ENCODE measurements around the gene MRRF. TPM values are rescaled to one million over a fixed set of nuclear protein-coding genes. Genes with fewer than 3 reads are reported as not detected.
"Not testable (repeated sequence)": the region's sequence is repeated elsewhere in the genome, so short reads cannot be mapped to it uniquely, and the experiment has no call there.

Gene MRRF
- total RNA-seq, 1 donor from 2014 or later = 61.5 TPM

GRCh38 chr9:122276096-122276495 is 11.4 kb downstream of the MRRF start:
- no peak for DNase-seq (ENCODE audit: low spot score)

DNA sequence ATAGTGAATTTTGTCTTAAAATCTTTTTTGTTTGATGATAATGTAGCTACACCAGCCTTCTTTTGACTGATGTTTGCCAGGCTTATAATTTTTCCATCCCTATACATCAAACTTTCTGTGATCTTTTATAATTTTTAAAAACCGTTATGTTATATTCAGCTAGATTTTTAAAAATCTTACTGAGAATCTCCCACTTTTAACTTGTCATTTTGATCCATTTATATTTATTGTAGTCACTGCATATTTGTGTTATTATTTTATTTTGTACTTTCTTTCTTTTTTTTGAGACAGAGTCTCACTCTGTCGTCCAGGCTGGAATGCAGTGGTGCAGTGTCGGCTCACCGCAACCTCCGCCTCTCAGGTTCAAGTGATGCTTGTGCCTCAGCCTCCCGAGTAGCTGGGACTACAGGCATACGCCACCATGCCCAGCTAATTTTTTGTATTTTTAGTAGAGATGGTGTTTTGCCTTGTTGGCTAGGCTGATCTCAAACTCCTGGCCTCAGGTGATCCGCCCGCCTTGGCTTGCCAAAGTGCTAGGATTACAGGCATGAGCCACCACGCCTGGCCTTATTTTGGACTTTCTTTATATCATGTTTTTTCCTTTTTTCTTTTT is 12.7 kb downstream of the MRRF start:
- DNase-seq (ENCODE audit: low spot score) = no peak

GRCh38 chr9:122281368-122281767 is 16.7 kb downstream of the MRRF start:
- DNase-seq (ENCODE audit: low spot score) = no peak

GRCh38 chr9:122286764-122287163 is 22.1 kb downstream of the MRRF start:
- no peak for DNase-seq (ENCODE audit: low spot score)

DNA sequence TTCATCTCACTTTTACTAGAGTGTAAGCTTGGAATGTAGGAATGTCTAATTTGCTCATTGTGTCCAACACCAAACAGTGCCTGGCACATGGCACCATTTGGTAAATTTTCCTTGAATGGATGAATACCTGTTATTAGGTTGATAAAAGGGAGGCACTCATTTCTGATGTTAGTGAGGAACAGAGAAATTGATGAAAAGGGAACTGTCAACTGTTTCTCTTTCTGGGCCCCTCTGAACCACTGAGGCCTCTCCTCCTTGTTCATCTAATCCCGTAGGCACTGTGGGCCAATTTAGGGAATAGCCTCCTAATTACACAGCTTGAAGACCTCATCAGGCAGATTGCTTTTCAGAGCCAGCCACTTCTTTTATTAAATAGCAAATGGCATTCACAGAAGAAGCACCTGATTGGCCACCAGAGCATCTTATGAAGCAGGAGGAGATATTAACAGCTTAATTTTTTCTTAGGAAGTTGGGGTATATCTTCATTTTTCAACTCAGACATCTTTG is 22.6 kb downstream of the MRRF start:
- no peak for DNase-seq (ENCODE audit: low spot score)

GRCh38 chr9:122291458-122291857 is 26.8 kb downstream of the MRRF start:
- DNase-seq (ENCODE audit: low spot score) = no peak

GRCh38 chr9:122294531-122294930 is 29.8 kb downstream of the MRRF start:
- no peak for DNase-seq (ENCODE audit: low spot score)

DNA sequence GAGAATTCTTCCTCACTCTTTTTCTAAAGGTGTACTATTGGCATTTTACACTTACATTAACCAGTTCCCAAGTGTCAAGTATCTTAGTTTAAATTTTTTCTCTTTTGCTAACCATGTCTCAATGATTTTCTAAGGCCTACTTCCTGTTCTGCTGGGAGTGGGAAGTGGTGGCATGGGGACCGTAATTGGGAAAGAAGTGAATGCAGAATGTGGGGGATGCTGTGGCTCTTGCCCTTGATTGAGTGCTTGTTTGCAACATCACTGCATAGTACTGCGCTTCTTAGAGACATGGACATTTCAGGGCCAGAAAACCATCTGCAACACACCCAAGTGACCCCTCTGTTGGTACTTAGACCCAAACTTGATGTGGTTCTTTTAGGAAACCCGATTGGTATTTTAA is 32.8 kb downstream of the MRRF start:
- DNase-seq (ENCODE audit: low spot score) = no peak

GRCh38 chr9:122302237-122303093 is 37.8 kb downstream of the MRRF start:
- no peak for DNase-seq (ENCODE audit: low spot score)

DNA sequence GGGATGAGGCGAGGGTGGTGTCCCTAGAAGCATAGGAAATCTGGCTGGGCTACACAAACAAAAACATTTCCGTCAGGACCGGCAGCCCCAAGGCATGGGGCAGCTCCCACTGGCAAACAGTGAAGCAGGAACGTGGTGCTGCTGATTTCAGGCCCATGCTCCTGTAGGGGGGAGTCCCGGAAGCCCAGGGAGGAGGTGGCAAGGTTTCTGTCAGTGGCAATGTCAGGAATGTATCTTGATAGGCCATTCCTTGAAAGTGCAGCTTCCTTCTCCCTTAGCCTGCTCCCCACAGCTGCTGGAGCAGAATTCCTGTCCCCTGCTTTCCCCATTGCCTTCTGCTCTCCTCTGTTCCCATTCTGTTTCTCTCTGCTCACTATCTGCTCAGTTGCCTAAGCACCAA is 42.4 kb downstream of the MRRF start:
- no peak for DNase-seq (ENCODE audit: low spot score)

DNA sequence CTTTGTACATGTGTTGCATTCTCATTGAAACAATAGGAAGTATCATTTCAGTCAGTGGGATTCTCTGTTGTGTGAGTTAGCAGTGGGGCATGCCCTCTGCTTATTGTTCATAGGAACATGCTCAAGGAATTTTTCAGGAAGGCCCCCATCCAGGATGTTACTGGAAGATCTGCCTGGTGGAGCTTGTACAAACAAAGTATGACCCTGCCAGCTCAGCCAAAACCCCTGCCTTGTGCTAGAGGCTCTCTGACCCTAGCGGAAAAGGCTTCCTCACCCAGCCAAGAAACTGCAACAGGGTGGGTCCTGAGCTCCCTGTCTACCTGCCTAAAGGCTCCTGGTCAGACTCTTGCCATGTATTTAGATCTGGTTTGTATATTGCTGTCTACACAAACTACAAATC is 43.2 kb downstream of the MRRF start:
- DNase-seq (ENCODE audit: low spot score) = no peak

- DNase-seq (ENCODE audit: low spot score) = no peak
Measured at GRCh38 chr9:122309861-122310260, 45.2 kb downstream of the MRRF start.

DNA sequence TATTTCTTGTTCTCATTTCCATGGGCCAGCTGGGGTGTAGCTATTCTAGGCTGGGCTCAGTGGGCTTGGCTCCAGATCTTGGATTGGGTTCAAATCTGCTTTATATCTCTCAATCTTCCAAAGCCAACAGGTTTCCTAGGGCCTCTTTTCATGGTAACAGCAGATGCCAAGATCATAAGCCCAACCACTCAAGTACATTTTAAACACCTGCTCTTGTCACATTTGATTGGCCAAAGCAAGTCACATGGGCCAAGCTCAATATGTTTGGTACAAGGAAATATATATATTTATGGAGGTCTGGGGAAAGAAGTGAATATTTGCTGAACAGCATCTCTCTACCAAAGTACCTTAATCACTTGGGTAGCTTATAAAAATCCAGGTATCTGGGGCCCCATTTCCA is 49.5 kb downstream of the MRRF start:
- no peak for DNase-seq (ENCODE audit: low spot score)

GRCh38 chr9:122315534-122315933 is 50.9 kb downstream of the MRRF start:
- DNase-seq (ENCODE audit: low spot score) = no peak

- no peak for DNase-seq (ENCODE audit: low spot score)
Measured at GRCh38 chr9:122318284-122318683, 53.6 kb downstream of the MRRF start.

DNA sequence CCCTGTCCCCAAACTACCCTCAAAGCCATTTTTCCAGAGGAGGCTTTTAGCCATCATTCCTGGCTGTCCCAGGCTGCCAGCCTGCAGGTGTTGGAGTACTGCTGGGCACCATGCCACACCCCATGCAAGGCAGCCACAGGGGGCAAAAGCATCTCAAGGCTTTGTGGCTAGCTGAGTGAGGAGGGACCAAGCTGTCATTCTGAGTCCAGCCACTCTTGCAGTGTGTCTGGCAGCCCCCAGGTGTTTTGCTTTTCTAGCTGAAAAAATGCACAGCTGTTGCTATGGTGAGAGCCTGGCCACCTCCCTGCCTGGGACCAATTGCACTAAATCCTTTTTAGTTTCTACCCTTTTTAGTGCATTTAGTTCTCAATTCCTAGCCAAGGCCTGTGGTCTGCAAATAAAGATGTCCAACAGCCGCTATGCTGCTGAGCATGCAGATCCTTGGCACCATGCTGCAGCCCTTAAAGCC is 55.8 kb downstream of the MRRF start:
- no peak for DNase-seq (ENCODE audit: low spot score)

GRCh38 chr9:122322553-122322952 is 57.9 kb downstream of the MRRF start:
- DNase-seq (ENCODE audit: low spot score) = no peak

DNA sequence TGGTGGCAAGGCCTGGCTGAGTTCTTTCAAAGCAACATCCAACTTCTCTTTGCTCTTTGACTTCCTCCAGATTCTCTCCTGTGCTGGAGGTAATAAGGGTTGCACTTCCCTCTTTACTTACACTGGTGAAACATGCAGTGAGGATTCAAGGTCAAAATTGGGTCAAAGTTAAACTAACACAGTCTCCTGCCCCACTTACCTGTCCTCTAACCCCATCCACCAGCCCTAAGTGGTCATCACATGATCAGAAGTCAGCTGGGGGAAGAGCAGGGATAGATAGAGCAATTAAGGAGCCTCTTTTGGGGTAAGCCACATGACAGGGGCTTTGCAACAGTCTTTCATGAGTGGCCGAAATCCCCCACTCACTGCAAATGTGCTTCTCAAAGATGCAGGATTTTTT is 60.0 kb downstream of the MRRF start:
- DNase-seq (ENCODE audit: low spot score) = not testable (repeated sequence)

DNA sequence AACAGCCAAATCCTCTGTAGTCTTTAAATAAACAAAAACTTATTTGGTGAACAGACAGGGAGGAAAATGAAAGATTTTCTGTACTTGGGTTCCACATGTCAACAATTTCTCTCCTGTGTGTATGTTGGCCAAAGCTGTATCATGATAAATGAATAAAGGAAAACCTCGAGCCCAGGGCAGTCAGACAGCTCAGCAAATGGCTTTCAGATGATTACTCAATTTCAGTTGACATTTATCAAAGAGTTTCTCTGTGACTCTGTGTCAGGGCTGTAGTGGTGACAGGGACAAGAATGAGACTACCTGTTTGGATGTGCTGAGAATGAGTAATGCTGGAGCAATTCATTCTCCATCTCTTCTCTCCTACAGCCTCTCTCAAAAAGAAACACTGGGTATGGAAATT is 60.4 kb downstream of the MRRF start:
- DNase-seq (ENCODE audit: low spot score) = no peak

DNA sequence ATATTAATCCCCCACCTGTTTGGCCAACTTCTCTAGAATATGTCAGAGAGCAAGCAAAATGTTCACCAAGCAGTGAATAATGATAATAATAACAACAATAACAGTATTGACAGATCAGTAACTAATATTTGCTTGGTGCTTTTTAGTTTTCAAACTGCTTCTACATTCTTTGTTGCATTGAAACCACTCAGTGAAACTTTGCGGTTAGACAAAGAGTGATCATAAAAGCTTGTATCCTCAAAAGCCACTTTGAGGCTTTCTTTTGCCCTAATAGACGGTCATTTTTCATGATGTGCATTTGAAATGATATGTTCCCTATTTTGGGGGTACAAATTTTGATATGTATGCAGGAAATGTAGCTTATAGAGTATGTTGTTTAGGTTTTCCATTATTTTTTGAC is 62.5 kb downstream of the MRRF start:
- no peak for DNase-seq (ENCODE audit: low spot score)

- DNase-seq (ENCODE audit: low spot score) = no peak
Measured at GRCh38 chr9:122329597-122329996, 64.9 kb downstream of the MRRF start.

DNA sequence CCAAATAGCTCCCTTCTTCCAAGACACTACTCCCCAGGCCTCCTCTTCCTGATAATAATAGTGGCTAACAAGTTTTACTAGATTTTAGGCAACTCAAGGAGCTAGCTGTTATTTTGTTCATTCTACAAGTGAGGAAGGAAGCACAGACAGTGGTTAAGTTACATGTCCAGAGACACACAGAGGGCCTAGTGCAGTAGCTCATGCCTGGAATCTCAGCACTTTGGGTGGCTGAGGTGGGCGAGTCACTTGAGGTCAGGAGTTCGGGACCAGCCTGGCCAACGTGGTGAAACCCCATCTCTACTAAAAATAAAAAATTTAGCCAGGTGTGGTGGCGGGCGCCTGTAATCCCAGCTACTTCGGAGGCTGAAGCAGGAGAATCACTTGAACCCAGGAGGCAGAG is 65.8 kb downstream of the MRRF start:
- not testable (repeated sequence) for DNase-seq (ENCODE audit: low spot score)

DNA sequence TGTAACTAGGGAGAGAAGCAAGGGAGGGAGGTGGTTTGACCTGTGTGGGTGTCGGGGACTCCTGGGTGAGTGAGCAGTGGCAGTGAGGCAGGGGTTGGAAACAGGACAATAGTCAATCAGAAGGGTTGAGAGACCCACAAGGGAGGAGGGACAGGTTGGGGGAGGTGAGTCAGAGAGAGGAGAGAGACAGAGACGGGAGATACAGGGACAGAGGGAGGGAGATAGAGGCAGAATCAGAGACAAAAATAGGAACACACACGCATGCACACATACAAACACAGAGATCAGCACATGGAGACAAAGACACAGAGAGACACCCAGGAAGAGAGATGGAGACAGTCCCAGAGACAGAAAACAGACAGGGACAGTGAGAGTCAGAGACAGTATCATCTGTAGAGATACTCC is 66.8 kb downstream of the MRRF start:
- DNase-seq (ENCODE audit: low spot score) = no peak

All from ureter (tissue), 1 donor.